Vagina (tissue), 2 donors: ENCODE measurements around the gene AKAP1. TPM values are rescaled to one million over a fixed set of nuclear protein-coding genes. Genes with fewer than 3 reads are reported as not detected.
A peak's percentile ranks its signal among the peaks of the same experiment; 100 is the strongest.
"Not testable (repeated sequence)": the region's sequence is repeated elsewhere in the genome, so short reads cannot be mapped to it uniquely, and the experiment has no call there.

Source experiments
- DNase-seq, 2 donors: peaks; one replicate each; pipeline ENCODE4 v3.0.0-alpha.2; 2017; ENCODE audit errors: extremely low spot score in 2 of 2
- H3K27ac ChIP-seq: fragments of 200-600 bp; sonication (generic); one replicate; pipeline ENCODE4 v1.5.1; 2019
- H3K27me3 ChIP-seq: fragments of 200-600 bp; sonication (generic); one replicate; pipeline ENCODE4 v1.5.1; 2019
- H3K36me3 ChIP-seq, 2 donors: fragments of 200-600 bp; sonication (generic); one replicate each; pipeline ENCODE4 v1.5.1; 2017 to 2019
- H3K4me1 ChIP-seq: fragments of 200-600 bp; sonication (generic); one replicate; pipeline ENCODE4 v1.5.1; 2019
- H3K4me3 ChIP-seq, 2 donors: fragments of 200-600 bp; sonication (generic); 1 replicate in 1 of 2; 2 replicates in 1 of 2; pipeline ENCODE4 v1.5.1; 2016 to 2019
- H3K9me3 ChIP-seq: fragments of 200-600 bp; sonication (generic); one replicate; pipeline ENCODE4 v1.5.1; 2019
- POLR2A ChIP-seq, 2 donors: fragments of 450-650 bp; IDR thresholded peaks; one replicate each; pipeline ENCODE4 v1.6.1; 2017; ENCODE audit warnings: antibody characterized with exemption in 2 of 2, mild to moderate bottlenecking in 2 of 2, moderate library complexity in 2 of 2
- POLR2AphosphoS5 ChIP-seq, 2 donors: sonication (generic); formaldehyde crosslinking; IDR thresholded peaks; one replicate each; pipeline ENCODE4 v1.9.0; 2017; ENCODE audit warnings: antibody characterized with exemption in 2 of 2, mild to moderate bottlenecking in 2 of 2, low read depth in 1 of 2; ENCODE audit not compliant: insufficient read depth in 1 of 2
- intact Hi-C: fragments of 100-400 bp; cut with DNase I; formaldehyde crosslinking; loops from one replicate; pipeline ENCODE4 v1.15.1; 2023
- total RNA-seq: library from RNA; depleted of rRNA; stranded (reverse); fragments of >200 nt; gene quantifications from one replicate; pipeline ENCODE4 v1.2.3, GENCODE V29; 2016
- TF ChIP-seq, protein P1 (sequence below), 3 experiments: fragments of 450-650 bp in 2 of 3; fragments of 200-600 bp in 1 of 3; sonication (generic) in 1 of 3; IDR thresholded peaks; one replicate each; pipeline ENCODE4 v1.5.1; 2017 to 2019; ENCODE audit warnings: antibody characterized with exemption in 3 of 3, mild to moderate bottlenecking in 2 of 3, moderate library complexity in 2 of 3

The AKAP1 gene
- total RNA-seq, 1 donor from 2014 or later = 94.3 TPM

DNA sequence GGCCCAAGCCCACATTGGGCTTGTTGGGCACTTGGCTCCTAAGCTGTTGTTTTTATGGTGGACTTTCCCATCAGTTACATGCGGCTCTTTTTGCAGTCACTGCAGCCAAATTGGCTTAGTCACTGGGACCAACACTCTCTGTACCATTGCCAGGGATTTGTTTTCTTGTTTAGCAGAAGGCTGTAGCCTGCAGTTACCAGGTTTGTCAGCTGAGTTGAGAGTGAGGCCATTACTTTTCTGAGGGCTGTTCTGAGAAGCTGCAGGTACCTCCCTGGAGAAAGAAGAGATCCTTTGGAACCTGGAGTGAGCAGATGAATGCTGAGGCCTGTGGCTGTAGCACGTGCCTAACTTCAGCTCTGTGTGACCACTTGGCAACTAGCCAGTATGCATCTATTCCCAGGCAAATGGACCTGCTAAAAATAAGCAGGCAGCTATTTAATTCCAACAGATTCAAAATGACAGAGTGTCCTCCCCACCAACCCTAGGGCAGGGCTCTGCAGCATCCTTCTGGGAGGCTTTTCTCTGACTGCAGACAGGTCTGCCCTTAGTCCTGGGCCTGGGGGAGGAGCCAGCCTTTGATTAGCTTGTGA lies 12.9 kb downstream of the AKAP1 start:
- H3K4me3 ChIP-seq = no peak overlapping the region
- TF ChIP-seq POLR2A (IDR thresholded peaks at IDR 0.05) (no peak), POLR2AphosphoS5 (IDR thresholded peaks at IDR 0.05; ENCODE audit: insufficient read depth in 1 of 2, low read depth in 1 of 2) (no peak)
- TF ChIP-seq, protein P1, sequence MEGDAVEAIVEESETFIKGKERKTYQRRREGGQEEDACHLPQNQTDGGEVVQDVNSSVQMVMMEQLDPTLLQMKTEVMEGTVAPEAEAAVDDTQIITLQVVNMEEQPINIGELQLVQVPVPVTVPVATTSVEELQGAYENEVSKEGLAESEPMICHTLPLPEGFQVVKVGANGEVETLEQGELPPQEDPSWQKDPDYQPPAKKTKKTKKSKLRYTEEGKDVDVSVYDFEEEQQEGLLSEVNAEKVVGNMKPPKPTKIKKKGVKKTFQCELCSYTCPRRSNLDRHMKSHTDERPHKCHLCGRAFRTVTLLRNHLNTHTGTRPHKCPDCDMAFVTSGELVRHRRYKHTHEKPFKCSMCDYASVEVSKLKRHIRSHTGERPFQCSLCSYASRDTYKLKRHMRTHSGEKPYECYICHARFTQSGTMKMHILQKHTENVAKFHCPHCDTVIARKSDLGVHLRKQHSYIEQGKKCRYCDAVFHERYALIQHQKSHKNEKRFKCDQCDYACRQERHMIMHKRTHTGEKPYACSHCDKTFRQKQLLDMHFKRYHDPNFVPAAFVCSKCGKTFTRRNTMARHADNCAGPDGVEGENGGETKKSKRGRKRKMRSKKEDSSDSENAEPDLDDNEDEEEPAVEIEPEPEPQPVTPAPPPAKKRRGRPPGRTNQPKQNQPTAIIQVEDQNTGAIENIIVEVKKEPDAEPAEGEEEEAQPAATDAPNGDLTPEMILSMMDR (IDR thresholded peaks at IDR 0.05) = no peak
- H3K27me3 ChIP-seq = no peaks in the 10 kb centered on the region
- no peaks in the 10 kb centered on the region for H3K9me3 ChIP-seq
- intact Hi-C loops = no loop called here
- no peaks in the 10 kb centered on the region for H3K36me3 ChIP-seq
- DNase-seq = no peak
- H3K27ac ChIP-seq = peak overlapping the region; percentile 65
- peaks cover 43% of the 10 kb centered on the region for H3K4me1 ChIP-seq

DNA sequence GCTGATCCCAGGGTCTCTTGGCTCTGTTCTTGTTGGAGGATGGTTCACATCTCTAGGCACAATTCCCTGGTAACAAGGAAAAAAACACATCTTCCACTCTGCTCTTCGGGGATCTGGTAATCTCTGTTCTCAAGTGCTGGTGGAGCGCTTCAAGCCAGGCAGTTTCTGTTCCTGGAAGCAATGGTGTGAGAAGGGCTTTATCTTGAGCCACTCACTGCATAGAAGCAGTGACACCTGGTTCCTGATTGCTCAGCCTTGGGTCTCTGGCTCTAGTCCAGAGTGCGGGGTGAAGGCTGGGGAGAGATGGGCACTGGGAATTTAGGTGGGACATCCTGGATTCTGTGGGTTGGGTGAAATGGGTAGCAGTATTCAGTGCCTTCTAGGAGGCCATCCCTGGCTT lies 14.1 kb downstream of the AKAP1 start:
- Histone ChIP-seq H3K4me1 (peaks cover 39% of the 10 kb centered on the region), H3K27ac (peak overlapping the region; percentile 29), H3K36me3 (no peaks in the 10 kb centered on the region), H3K9me3 (no peaks in the 10 kb centered on the region), H3K4me3 (no peak overlapping the region), H3K27me3 (no peaks in the 10 kb centered on the region)
- TF ChIP-seq POLR2AphosphoS5 (IDR thresholded peaks at IDR 0.05; ENCODE audit: insufficient read depth in 1 of 2, low read depth in 1 of 2) (no peak), POLR2A (IDR thresholded peaks at IDR 0.05) (no peak)
- TF ChIP-seq, protein P1 (IDR thresholded peaks at IDR 0.05) = no peak
- DNase-seq = no peak
- intact Hi-C loops = no loop called here

DNA sequence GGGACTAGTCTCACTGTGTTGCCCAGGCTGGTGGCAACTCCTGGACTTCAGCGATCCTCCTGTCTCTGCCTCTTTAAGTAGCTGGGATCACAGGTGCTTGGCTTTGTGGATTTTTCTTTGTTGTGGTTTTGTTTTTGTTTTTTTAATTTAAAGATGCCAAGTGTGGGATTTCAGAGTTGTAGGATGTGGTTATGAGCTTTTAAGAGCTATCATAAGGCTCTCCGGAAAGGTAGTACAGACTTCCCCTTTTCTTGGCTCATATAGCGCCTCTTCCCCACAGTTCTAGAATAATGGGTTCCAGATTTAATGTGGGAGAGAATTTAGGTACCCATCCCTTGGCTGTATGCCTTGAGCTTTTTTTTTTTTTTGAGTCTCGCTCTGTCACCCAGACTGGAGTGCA lies 17.1 kb downstream of the AKAP1 start:
- Histone ChIP-seq H3K36me3 (peaks cover 0 to 4% of the 10 kb centered on the region in 2 donors), H3K9me3 (no peaks in the 10 kb centered on the region), H3K4me1 (peaks cover 47% of the 10 kb centered on the region), H3K27me3 (no peaks in the 10 kb centered on the region), H3K27ac (no peak overlapping the region), H3K4me3 (no peak overlapping the region)
- intact Hi-C loops = no loop called here
- DNase-seq = no peak
- TF ChIP-seq POLR2AphosphoS5 (IDR thresholded peaks at IDR 0.05; ENCODE audit: insufficient read depth in 1 of 2, low read depth in 1 of 2) = no peak
- TF ChIP-seq POLR2A (IDR thresholded peaks at IDR 0.05) = no peak
- TF ChIP-seq, protein P1 (IDR thresholded peaks at IDR 0.05) = no peak

DNA sequence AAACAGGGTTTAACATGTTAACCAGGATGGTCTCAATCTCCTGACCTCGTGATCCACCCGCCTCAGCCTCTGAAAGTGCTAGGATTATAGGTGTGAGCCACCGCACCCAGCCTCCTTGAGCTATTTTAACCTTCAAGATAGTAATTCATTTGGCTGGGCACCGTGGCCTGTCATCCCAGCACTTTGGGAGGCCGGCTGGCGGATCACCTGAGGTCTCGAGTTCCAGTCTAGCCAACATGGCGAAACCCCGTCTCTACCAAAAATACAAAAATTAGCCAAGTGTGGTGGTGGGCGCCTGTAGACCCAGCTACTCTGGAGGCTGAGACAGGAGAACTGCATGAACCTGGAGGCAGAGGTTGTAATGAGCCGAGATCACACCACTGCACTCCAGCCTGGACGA lies 17.6 kb downstream of the AKAP1 start:
- DNase-seq, intact Hi-C loops, H3K9me3 ChIP-seq, H3K27ac ChIP-seq, H3K36me3 ChIP-seq, H3K27me3 ChIP-seq, H3K4me3 ChIP-seq: not testable (repeated sequence)
- peaks cover 44% of the 10 kb centered on the region for H3K4me1 ChIP-seq

DNA sequence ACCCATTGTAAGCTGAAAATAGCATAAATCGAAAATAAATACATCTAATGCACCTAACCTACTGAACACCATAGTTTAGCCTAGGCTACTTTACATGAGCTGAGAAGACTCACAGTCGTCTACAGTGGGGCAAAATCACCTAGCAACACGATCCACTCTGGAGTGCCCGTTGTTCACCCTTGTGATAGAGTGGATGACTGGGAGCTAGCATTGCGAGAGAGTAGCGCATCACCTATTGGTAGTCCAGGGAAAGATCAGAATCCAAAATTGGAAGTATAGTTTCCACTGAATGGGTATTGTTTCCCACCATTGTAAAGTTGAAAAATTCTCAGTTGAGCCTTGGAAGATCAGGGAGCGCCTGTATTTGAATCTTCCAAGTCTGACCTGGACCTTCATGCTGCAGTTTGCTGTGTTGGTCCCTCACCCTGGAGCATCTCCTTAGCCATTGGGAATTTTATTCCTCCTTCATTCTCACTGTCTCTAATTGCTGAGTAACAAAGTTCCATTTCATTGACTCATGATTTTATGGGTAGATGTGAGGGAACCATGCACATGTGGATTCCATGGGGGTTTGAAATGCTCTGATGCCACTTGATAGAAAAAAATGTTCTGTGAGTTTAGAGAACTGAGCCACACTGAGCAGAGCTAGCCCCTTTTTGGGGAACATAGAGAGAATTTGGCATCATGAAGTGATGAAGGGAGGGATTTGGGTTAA lies 19.6 kb downstream of the AKAP1 start:
- H3K27ac ChIP-seq = no peak overlapping the region
- H3K9me3 ChIP-seq = no peaks in the 10 kb centered on the region
- no peaks in the 10 kb centered on the region for H3K27me3 ChIP-seq
- H3K36me3 ChIP-seq = peaks cover 0 to 4% of the 10 kb centered on the region in 2 donors
- H3K4me1 ChIP-seq = peaks cover 49% of the 10 kb centered on the region
- intact Hi-C loops = no loop called here
- TF ChIP-seq, protein P1 (IDR thresholded peaks at IDR 0.05) = no peak
- TF ChIP-seq POLR2AphosphoS5 (IDR thresholded peaks at IDR 0.05; ENCODE audit: insufficient read depth in 1 of 2, low read depth in 1 of 2) (no peak), POLR2A (IDR thresholded peaks at IDR 0.05) (no peak)
- no peak overlapping the region for H3K4me3 ChIP-seq
- no peak for DNase-seq
